Measurements from ENCODE around the gene TIGD4. TPM values are rescaled to one million over a fixed set of nuclear protein-coding genes. Genes with fewer than 3 reads are reported as not detected.

The TIGD4 gene
- polyA plus RNA-seq, 3 donors = 0.05 to 0.08 (median 0.07) TPM

- H3K4me2 ChIP-seq (replicated peaks; ENCODE audit: extremely low read depth, low read length, poor library complexity, severe bottlenecking) = peak overlapping the region; percentile 2
- H3K9me3 Mint-ChIP-seq = peaks cover 0 to 1% (median 0%) of the 10 kb centered on the region in 7 donors
These were observed 6.4 kb upstream of the TIGD4 start for GRCh38 chr4:152785639-152786615.

More at GRCh38 chr4:152785639-152786615, 6.4 kb upstream of the TIGD4 start:
- intact Hi-C loops (cut with micrococcal nuclease) = loop anchor here (10.0 kb wide), 2 partner anchors 251 to 1691 kb away; partner anchors contain the start of genes FBXW7 (in 1 of the 2) and RPS3A (in 1 of the 2)
- Histone ChIP-seq H3K79me2 (ENCODE audit: insufficient read depth, low read length) (peaks cover 82% of the 10 kb centered on the region), H3K9me3 (replicated peaks in 1 of 2; ENCODE audit: control insufficient read depth in 1 of 2, insufficient read depth in 1 of 2, low read length in 2 of 2) (no peaks in the 10 kb centered on the region), H3K27me3 (ENCODE audit: control insufficient read depth in 2 of 2, insufficient read depth in 2 of 2, low read length in 2 of 2) (no peaks in the 10 kb centered on the region), H3K4me3 (replicated peaks in 1 of 3; ENCODE audit: low read depth in 2 of 3, low read length in 3 of 3) (no peak overlapping the region), H2AFZ (ENCODE audit: insufficient read depth, low read depth, low read length, poor library complexity, severe bottlenecking) (no peak overlapping the region), H3K27ac (ENCODE audit: low read depth in 1 of 2, low read length in 2 of 2) (peak overlapping the region in 1 of 2 donors; percentile 56), H3K9ac (ENCODE audit: insufficient read depth, low read length, poor library complexity, severe bottlenecking) (no peak overlapping the region), H3K36me3 (replicated peaks in 1 of 2; ENCODE audit: control insufficient read depth in 1 of 2, insufficient read depth in 2 of 2, low read length in 2 of 2) (peaks cover 0 to 11% of the 10 kb centered on the region in 2 donors), H3K4me1 (ENCODE audit: control insufficient read depth in 1 of 2, insufficient read depth in 2 of 2, low read length in 2 of 2) (peaks cover 36 to 49% of the 10 kb centered on the region in 2 donors), H4K20me1 (ENCODE audit: insufficient read depth, low read length) (peaks cover 94% of the 10 kb centered on the region)
- Mint-ChIP-seq H3K4me3 (peak overlapping the region in 1 of 2 donors; percentile 36), H3K36me3 (peaks cover 18 to 27% of the 10 kb centered on the region in 2 donors), H3K27ac (peak overlapping the region; percentile 31 to 73 (median 66)), H3K27me3 (ENCODE audit: low read depth in 3 of 3) (peaks cover 0 to 1% (median 0%) of the 10 kb centered on the region in 3 donors), H3K4me1 (peaks cover 48% of the 10 kb centered on the region)
- no peak for TF ChIP-seq CTCF (IDR thresholded peaks at IDR 0.05)
- no peak for DNase-seq
- WGBS (ENCODE audit: insufficient coverage) = 0% methylated on average over 1 of the region's 3 CpGs

Measured in CD14-positive monocyte (primary cell).